ENCODE measurements around the gene PIP5K1B. TPM values are rescaled to one million over a fixed set of nuclear protein-coding genes. Genes with fewer than 3 reads are reported as not detected.
A peak's percentile ranks its signal among the peaks of the same experiment; 100 is the strongest.

The PIP5K1B gene
- total RNA-seq, 1 experiment from 2014 or later: 0.36 TPM

- H3K4me3 ChIP-seq: no peak overlapping the region
- no peak overlapping the region for H3K27ac ChIP-seq
- H3K27me3 ChIP-seq: no peaks in the 10 kb centered on the region; the same call in 1 of the 2 replicates
- no peaks in the 10 kb centered on the region for H3K9me3 ChIP-seq (replicated peaks)
- no peak for DNase-seq
- H3K36me3 ChIP-seq: no peaks in the 10 kb centered on the region
- H3K4me1 ChIP-seq: no peaks in the 10 kb centered on the region
Measured at GRCh38 chr9:68760674-68761333, 55.8 kb downstream of the PIP5K1B start.

- Histone ChIP-seq H3K9me3 (replicated peaks) (no peaks in the 10 kb centered on the region), H3K27ac (no peak overlapping the region), H3K27me3 (no peaks in the 10 kb centered on the region; the same call in 1 of the 2 replicates), H3K4me1 (no peaks in the 10 kb centered on the region), H3K4me3 (no peak overlapping the region), H3K36me3 (no peaks in the 10 kb centered on the region)
- DNase-seq: no peak
Measured at GRCh38 chr9:68762570-68762969, 57.5 kb downstream of the PIP5K1B start.

GRCh38 chr9:68763104-68763503 lies 58.1 kb downstream of the PIP5K1B start:
- no peaks in the 10 kb centered on the region; the same call in 1 of the 2 replicates for H3K27me3 ChIP-seq
- no peak overlapping the region for H3K27ac ChIP-seq
- H3K36me3 ChIP-seq: no peaks in the 10 kb centered on the region
- no peaks in the 10 kb centered on the region for H3K4me1 ChIP-seq
- DNase-seq: no peak
- H3K4me3 ChIP-seq: no peak overlapping the region
- no peaks in the 10 kb centered on the region for H3K9me3 ChIP-seq (replicated peaks)

- H3K36me3 ChIP-seq: no peaks in the 10 kb centered on the region
- no peak overlapping the region for H3K27ac ChIP-seq
- no peaks in the 10 kb centered on the region for H3K27me3 ChIP-seq
- DNase-seq: no peak
- H3K9me3 ChIP-seq (replicated peaks): no peaks in the 10 kb centered on the region
- H3K4me1 ChIP-seq: no peaks in the 10 kb centered on the region
- no peak overlapping the region for H3K4me3 ChIP-seq
Measured at GRCh38 chr9:68768619-68769018, 63.6 kb downstream of the PIP5K1B start.

GRCh38 chr9:68769852-68770251 lies 64.8 kb downstream of the PIP5K1B start:
- H3K4me3 ChIP-seq: no peak overlapping the region
- H3K36me3 ChIP-seq: no peaks in the 10 kb centered on the region
- H3K27me3 ChIP-seq: no peaks in the 10 kb centered on the region
- H3K9me3 ChIP-seq (replicated peaks): no peaks in the 10 kb centered on the region
- H3K4me1 ChIP-seq: no peaks in the 10 kb centered on the region
- no peak overlapping the region for H3K27ac ChIP-seq
- DNase-seq: no peak

- H3K36me3 ChIP-seq: no peaks in the 10 kb centered on the region
- DNase-seq: no peak
Measured at GRCh38 chr9:68771376-68771775, 66.3 kb downstream of the PIP5K1B start.

GRCh38 chr9:68775003-68775730 lies 70.1 kb downstream of the PIP5K1B start:
- Histone ChIP-seq H3K9me3 (replicated peaks) (no peaks in the 10 kb centered on the region), H3K4me3 (no peak overlapping the region), H3K27ac (no peak overlapping the region), H3K27me3 (no peaks in the 10 kb centered on the region), H3K4me1 (no peaks in the 10 kb centered on the region), H3K36me3 (no peaks in the 10 kb centered on the region)
- DNase-seq: no peak

More at GRCh38 chr9:68771376-68771775, 66.3 kb downstream of the PIP5K1B start:
- Histone ChIP-seq H3K9me3 (replicated peaks) (no peaks in the 10 kb centered on the region), H3K27me3 (no peaks in the 10 kb centered on the region), H3K27ac (no peak overlapping the region), H3K4me3 (no peak overlapping the region), H3K4me1 (no peaks in the 10 kb centered on the region)

- no peak overlapping the region for H3K27ac ChIP-seq
- no peaks in the 10 kb centered on the region for H3K27me3 ChIP-seq
- peaks cover 6% of the 10 kb centered on the region; the same call in 1 of the 2 replicates for H3K4me1 ChIP-seq
- H3K36me3 ChIP-seq: no peaks in the 10 kb centered on the region
- no peak overlapping the region for H3K4me3 ChIP-seq
- DNase-seq: no peak
- no peaks in the 10 kb centered on the region for H3K9me3 ChIP-seq (replicated peaks)
Measured at GRCh38 chr9:68777070-68777763, 72.2 kb downstream of the PIP5K1B start.

GRCh38 chr9:68778635-68779034 lies 73.6 kb downstream of the PIP5K1B start:
- Histone ChIP-seq H3K27me3 (no peaks in the 10 kb centered on the region), H3K36me3 (no peaks in the 10 kb centered on the region), H3K27ac (no peak overlapping the region), H3K4me3 (no peak overlapping the region), H3K4me1 (peaks cover 6% of the 10 kb centered on the region; the same call in 1 of the 2 replicates), H3K9me3 (replicated peaks) (no peaks in the 10 kb centered on the region)
- DNase-seq: no peak

GRCh38 chr9:68779558-68780379 lies 74.7 kb downstream of the PIP5K1B start:
- Histone ChIP-seq H3K27ac (peak overlapping the region; percentile 72), H3K4me3 (peak overlapping the region; percentile 82), H3K36me3 (no peaks in the 10 kb centered on the region), H3K9me3 (replicated peaks) (no peaks in the 10 kb centered on the region), H3K4me1 (peaks cover 6% of the 10 kb centered on the region; the same call in 1 of the 2 replicates), H3K27me3 (no peaks in the 10 kb centered on the region)
- peak; percentile 95 to 97 for DNase-seq

- DNase-seq: no peak
- Histone ChIP-seq H3K36me3 (no peaks in the 10 kb centered on the region), H3K4me3 (peak overlapping the region; percentile 82), H3K27ac (peak overlapping the region; percentile 72), H3K4me1 (peaks cover 6% of the 10 kb centered on the region; the same call in 1 of the 2 replicates), H3K9me3 (replicated peaks) (no peaks in the 10 kb centered on the region), H3K27me3 (no peaks in the 10 kb centered on the region)
Measured at GRCh38 chr9:68780380-68780712, 75.3 kb downstream of the PIP5K1B start.

- Histone ChIP-seq H3K4me1 (peaks cover 6% of the 10 kb centered on the region; the same call in 1 of the 2 replicates), H3K4me3 (peak overlapping the region; percentile 82), H3K27me3 (no peaks in the 10 kb centered on the region), H3K27ac (no peak overlapping the region), H3K9me3 (replicated peaks) (no peaks in the 10 kb centered on the region), H3K36me3 (no peaks in the 10 kb centered on the region)
- peak in 1 of 2 experiments; percentile 30 for DNase-seq
Measured at GRCh38 chr9:68780720-68781119, 75.7 kb downstream of the PIP5K1B start.

GRCh38 chr9:68781928-68782327 lies 76.9 kb downstream of the PIP5K1B start:
- Histone ChIP-seq H3K4me1 (peaks cover 6% of the 10 kb centered on the region; the same call in 1 of the 2 replicates), H3K9me3 (replicated peaks) (no peaks in the 10 kb centered on the region), H3K4me3 (no peak overlapping the region), H3K27me3 (no peaks in the 10 kb centered on the region), H3K27ac (no peak overlapping the region), H3K36me3 (no peaks in the 10 kb centered on the region)
- no peak for DNase-seq

- Histone ChIP-seq H3K27ac (no peak overlapping the region), H3K4me1 (peaks cover 6% of the 10 kb centered on the region; the same call in 1 of the 2 replicates), H3K27me3 (no peaks in the 10 kb centered on the region), H3K4me3 (no peak overlapping the region), H3K36me3 (no peaks in the 10 kb centered on the region), H3K9me3 (replicated peaks) (no peaks in the 10 kb centered on the region)
- no peak for DNase-seq
Measured at GRCh38 chr9:68782546-68782945, 77.5 kb downstream of the PIP5K1B start.
